Left lobe of liver (tissue), 2 donors: ENCODE results near the gene NRAS. TPM values are rescaled to one million over a fixed set of nuclear protein-coding genes. Genes with fewer than 3 reads are reported as not detected.
A peak's percentile ranks its signal among the peaks of the same experiment; 100 is the strongest.
"Not testable (repeated sequence)": the region's sequence is repeated elsewhere in the genome, so short reads cannot be mapped to it uniquely, and the experiment has no call there.

ENCODE experiments used
- ATAC-seq: fragments of 200-7000 bp; cut with Tn5 transposase; one replicate; pipeline ENCODE4 v1.9.1; 2020; ENCODE audit warnings: mild to moderate bottlenecking, moderate library complexity
- DNase-seq: peaks from one replicate; pipeline ENCODE4 v3.0.0-alpha.2; 2020; ENCODE audit warnings: low spot score
- total RNA-seq: library from RNA; stranded (reverse); gene quantifications from one replicate; pipeline ENCODE4 v1.2.1, GENCODE V29; 2021
- donor health status: DM: no; HTN: no; CAD: no; lungs with moderate emphysema.
- donor health status: DM: no; HTN: yes; CAD: no.

Gene NRAS
- 8.3 TPM for total RNA-seq

- DNase-seq: peak; percentile 95
- ATAC-seq: peak; percentile 94
Observed at GRCh38 chr1:114716304-114717170, at the start of gene NRAS. TSS of gene NRAS (minus strand) at chr1:114716771. CDS start at chr1:114716160, 611 bp downstream.

DNA sequence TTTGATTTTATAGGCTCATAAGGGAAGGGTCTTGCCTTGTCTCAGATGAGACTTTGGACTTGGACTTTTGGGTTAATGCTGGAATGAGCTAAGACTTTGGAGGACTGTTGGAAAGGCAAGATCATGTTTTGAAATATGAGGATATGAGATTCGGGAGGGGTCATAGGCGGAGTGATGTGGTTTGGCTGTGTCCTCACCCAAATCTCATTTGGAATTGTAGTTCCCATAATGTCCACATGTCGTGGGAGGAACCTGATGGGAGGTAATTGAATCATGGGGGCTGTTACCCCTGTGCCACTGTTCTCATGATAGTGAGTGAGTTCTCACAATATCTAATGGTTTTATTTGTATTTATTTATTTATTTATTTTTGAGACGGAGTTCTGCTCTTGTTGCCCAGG, 48.1 kb upstream of the NRAS start:
- no peak for DNase-seq
- no peak for ATAC-seq

DNA sequence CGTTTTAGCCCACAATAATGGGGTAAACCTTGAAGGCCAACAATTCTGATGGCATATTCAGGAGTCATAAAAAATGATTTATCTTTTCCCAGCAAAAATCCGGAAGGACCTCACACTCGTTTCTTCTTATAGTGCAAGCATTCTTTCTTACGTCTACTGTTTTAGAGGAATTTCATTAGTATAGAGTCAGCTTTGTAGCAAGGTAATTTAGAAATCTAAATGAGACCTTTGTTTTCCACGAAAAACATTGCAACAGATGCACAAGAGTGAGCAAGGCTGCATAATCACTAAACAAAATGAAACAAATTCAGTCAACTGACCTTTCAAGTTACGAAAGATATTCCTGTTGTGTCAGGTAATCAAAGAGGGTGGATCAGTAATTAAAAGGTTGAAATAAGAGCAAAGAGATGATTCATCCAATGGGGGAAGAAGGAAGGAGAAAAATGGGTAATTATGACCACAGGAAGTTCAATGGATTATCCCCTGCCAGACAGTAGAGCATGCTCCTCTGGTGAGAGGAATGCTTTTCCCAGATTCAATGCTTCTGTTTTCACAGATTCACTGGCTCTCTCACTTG, 41.8 kb upstream of the NRAS start:
- ATAC-seq (no peak), DNase-seq (no peak)

DNA sequence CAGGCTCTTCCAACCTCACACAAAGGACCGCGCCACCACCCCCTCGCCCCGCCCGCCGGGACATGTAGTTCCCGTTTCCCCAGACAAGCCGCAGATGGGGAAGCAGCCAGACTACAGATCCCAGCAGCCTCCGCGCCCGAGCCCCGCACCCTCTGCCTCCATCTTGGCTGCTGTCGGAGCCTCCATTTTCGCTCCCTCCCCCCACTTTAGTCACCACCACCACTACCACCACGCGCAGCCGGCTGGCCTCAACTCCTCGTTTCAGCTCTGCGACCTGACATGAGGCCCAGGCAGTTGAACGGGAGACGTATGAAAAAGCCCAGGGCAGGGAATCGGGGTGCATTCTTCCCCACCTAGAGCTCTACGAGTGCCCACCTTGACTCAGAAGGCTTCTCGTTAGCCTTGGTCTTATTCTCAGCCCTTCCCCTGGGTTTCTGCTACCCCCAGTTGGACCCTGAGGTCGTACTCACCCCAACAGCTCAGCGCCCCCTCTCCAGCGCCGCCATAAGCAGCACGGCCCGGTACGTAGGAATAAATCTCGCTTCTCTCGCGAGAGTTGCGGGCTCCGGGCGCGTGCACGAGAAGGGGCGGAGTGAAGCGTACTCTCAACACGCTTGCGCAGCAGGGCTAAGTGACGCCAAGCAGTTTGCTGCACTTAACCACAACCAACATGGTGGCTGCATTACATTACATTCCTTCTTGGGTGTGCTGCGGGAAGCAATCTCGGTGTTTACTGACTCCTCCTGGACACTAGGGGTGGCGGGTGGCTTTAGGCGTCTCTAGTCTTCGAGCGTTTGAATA, 41.1 kb upstream of the NRAS start, which contains the start of gene CSDE1:
Gene CSDE1 (minus strand): TSS at position 530 of the 801 bp plus-strand sequence. CDS start 18,094 bp downstream, outside the sequence.
- DNase-seq (peak; percentile 98), ATAC-seq (peak; percentile 93)

GRCh38 chr1:114756949-114757454, 40.4 kb upstream of the NRAS start:
- ATAC-seq: peak; percentile 32

GRCh38 chr1:114756009-114756892, 39.7 kb upstream of the NRAS start:
- no peak for ATAC-seq
- no peak for DNase-seq

More at GRCh38 chr1:114756949-114757454, 40.4 kb upstream of the NRAS start:
- no peak for DNase-seq

DNA sequence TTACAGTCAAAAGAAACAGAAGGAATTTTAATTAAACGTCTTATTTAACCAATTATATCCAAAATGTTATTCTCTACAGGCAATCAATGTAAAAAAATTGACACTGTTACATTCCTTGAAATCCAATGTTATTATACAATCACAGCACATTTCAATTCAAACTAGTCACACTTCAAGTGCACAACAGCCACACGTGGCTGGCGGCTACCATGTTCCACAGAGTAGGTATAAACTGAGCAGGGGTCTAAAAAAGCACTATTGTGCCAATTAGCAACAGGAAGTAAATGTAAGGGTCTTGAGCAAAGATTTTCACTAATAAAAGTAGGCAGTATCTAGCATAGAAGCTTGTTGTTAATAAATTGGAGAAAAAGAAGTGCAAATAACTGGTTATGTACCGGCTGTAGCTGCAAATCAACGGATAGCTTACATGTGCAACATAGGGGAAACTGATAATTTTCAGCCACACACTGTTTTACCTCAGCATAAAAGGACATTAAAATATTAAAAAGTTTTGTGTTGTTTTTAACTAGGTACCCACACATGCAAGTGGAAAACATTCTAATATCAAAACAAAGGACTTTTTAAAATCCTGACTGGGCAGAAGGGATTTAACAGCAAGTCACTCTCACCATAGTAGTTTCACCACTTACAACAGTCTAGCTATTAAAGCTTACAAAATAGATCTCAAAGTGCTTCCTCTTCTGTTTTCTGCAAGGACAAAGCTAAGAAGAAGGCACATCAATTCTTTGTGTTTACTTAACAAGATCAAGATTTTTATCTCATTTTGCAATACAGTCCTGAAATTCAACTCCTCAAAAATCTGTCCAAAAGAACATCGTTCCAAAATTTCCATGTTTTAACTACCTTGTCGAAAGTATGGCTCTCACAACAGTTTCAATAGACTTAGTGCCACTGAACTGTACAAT, 38.7 kb upstream of the NRAS start:
- DNase-seq: no peak
- no peak for ATAC-seq

GRCh38 chr1:114753702-114754101, 37.1 kb upstream of the NRAS start:
- ATAC-seq, DNase-seq: not testable (repeated sequence)

GRCh38 chr1:114753143-114753542, 36.6 kb upstream of the NRAS start:
- no peak for DNase-seq
- ATAC-seq: no peak

- no peak for DNase-seq
- no peak for ATAC-seq
Observed at GRCh38 chr1:114750780-114751179, 34.2 kb upstream of the NRAS start.

- no peak for ATAC-seq
- DNase-seq: no peak
Observed at GRCh38 chr1:114749835-114750234, 33.3 kb upstream of the NRAS start.

DNA sequence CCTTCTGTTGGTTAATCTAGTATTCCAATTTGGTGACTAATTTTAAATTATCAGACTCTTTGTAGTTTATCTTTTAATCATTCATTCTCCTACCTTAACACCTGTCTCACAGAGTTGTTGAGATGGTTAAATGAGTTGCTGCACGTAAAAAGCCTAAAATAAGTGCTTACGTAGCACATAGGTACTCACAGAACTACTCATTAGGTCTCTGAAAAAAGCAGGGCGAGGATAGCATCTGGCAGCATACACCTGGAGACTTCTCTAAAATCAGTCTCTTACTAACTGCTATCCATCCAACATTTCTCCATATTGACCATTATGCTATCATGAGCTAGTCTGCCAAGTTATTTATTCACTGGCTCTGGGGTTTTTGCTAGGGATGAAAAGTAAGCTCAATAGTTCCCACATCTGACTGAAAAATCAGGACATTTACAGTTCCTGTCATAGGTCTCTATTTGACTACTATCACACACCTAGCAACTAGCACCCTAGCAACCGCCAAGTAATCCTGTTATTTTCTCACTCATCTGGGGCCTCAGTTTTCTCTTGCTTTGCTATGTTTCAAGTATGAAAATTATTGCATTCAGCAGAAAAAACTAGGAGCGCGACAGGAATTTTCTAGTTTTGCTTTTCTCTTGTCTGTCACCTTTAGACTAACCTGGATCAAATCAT, 30.0 kb upstream of the NRAS start:
- DNase-seq: no peak
- ATAC-seq: no peak

DNA sequence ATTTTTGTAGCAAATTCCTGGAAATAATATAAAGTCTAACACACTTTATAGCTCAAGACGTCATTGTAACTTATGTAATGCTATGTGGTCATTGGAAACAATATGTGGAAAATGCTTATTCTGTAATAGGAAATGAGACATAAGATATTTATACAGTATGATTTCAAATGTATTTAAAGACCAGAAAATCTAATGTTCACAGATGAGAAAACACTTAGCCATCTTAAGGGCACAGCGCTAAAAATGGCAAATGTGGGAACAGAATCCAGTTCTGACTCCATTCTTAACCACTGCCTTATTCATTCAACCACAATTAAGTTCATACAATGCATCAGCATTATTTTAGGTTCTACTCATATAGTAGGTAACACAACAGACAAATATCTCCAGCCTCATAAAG, 28.7 kb upstream of the NRAS start:
- no peak for DNase-seq
- ATAC-seq: no peak

- no peak for DNase-seq
- no peak for ATAC-seq
Observed at GRCh38 chr1:114741963-114742746, 25.6 kb upstream of the NRAS start.

- ATAC-seq: no peak
- DNase-seq: no peak
Observed at GRCh38 chr1:114740331-114740730, 23.8 kb upstream of the NRAS start.

DNA sequence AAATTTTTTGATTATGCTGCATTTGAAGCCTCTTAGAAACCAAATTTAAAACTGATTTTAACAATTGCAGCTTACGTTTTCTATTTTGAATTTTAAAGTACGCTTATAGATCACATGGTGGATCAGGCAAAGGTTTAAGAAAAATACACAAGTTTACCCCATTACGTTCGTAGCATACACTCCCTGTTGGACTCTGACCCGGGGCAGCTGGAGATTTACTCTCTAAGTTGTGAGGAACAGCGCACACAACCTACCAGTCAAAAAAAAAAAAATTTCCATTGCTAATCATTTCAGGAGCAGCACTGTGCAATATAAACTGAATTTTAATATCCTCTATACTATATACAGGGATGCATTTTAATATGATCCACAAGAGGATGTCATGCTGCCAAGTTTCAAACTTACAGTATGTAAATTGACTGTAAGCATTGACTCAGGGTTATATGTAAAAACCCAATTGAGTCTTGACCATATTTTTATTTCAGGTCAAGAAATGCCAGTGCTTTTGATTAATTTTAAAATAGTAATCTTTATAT, 20.8 kb upstream of the NRAS start:
- ATAC-seq: peak; percentile 56
- no peak for DNase-seq

DNA sequence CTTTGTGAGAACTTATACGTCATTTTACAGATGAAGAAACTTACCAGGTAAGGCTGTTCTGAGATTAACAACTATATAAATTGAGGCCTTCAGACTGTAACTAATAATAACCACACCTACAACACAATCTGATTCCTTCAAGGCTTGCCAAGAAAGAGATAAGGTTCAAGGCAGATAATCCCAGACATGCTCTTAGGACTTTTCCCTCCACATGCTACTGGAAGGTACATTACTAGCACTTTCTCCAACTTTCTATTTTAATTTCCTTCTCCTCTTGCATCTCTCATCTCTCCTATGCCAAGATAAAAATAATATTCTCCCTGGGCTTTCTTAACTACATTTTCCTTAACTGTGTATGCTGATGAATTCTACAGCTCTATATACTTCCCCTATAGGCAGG, 18.9 kb upstream of the NRAS start:
- ATAC-seq (no peak), DNase-seq (no peak)
